ENCODE measurements around the gene URI1.

URI1 gene

DNA sequence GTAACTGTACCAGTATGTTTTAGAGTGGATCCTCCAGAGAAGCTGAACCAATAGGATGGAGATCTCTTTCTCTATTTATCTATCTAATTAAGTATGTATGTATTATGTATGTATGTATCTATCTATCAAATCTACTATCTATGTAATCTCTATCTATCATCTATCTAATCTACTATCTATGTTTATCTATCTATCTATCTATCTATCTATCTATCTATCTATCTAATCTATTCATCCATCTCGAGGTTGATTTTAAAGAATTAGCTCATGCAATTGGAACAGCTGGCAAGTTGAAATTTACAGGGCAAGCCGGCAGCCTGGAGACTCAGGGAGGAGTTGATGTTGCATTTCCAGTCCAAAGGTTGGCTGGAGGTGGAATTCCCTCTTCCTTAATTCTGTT lies 112.2 kb downstream of the URI1 start:
- TF ChIP-seq, protein P1, sequence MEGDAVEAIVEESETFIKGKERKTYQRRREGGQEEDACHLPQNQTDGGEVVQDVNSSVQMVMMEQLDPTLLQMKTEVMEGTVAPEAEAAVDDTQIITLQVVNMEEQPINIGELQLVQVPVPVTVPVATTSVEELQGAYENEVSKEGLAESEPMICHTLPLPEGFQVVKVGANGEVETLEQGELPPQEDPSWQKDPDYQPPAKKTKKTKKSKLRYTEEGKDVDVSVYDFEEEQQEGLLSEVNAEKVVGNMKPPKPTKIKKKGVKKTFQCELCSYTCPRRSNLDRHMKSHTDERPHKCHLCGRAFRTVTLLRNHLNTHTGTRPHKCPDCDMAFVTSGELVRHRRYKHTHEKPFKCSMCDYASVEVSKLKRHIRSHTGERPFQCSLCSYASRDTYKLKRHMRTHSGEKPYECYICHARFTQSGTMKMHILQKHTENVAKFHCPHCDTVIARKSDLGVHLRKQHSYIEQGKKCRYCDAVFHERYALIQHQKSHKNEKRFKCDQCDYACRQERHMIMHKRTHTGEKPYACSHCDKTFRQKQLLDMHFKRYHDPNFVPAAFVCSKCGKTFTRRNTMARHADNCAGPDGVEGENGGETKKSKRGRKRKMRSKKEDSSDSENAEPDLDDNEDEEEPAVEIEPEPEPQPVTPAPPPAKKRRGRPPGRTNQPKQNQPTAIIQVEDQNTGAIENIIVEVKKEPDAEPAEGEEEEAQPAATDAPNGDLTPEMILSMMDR (IDR thresholded peaks at IDR 0.05; ENCODE audit: borderline replicate concordance, insufficient read depth, low read depth, low read length), result no peak
- H3K4me3 ChIP-seq (ENCODE audit: low read depth, low read length), result no peak overlapping the region

- TF ChIP-seq, protein P1 (IDR thresholded peaks at IDR 0.05; ENCODE audit: borderline replicate concordance, insufficient read depth, low read depth, low read length), result no peak
- no peak overlapping the region for H3K4me3 ChIP-seq (ENCODE audit: low read depth, low read length)
Observed at GRCh38 chr19:30056580-30056979, 114.5 kb downstream of the URI1 start.

DNA sequence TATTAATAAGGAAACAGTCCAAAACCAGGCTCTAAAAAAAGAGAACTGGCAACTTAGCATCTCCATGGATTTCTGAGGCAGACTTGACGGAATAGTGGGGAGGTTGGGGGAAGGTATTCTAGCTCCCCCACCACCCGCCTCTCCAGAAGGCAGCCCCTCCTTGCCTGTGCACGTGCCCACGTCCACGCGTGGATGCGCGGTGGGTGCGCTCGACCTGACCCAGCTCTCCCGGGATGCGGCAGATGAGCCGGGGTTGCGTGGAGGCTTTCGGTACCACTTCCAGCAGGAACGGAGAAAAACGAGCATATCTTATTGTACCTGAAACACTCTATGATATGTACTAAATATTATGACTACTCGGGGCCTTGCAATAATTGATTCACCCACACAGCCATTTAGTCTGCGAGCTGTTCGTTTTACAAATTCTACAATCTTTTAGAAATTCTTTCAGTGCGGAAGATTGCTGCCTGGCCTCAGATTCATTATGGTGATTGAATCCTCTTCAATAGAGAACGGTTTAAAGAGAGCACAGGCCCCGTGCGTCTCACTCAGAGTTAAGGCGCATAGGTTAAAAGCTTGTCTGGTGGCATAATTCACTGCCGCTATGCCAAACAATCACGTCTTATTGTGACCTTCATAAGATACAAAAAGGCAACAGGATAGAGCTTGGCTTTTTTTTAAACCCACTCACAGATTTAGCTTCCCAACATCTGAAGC lies 117.9 kb downstream of the URI1 start:
- TF ChIP-seq, protein P1 (IDR thresholded peaks at IDR 0.05; ENCODE audit: borderline replicate concordance, insufficient read depth, low read depth, low read length), result no peak
- H3K4me3 ChIP-seq (ENCODE audit: low read depth, low read length), result no peak overlapping the region

DNA sequence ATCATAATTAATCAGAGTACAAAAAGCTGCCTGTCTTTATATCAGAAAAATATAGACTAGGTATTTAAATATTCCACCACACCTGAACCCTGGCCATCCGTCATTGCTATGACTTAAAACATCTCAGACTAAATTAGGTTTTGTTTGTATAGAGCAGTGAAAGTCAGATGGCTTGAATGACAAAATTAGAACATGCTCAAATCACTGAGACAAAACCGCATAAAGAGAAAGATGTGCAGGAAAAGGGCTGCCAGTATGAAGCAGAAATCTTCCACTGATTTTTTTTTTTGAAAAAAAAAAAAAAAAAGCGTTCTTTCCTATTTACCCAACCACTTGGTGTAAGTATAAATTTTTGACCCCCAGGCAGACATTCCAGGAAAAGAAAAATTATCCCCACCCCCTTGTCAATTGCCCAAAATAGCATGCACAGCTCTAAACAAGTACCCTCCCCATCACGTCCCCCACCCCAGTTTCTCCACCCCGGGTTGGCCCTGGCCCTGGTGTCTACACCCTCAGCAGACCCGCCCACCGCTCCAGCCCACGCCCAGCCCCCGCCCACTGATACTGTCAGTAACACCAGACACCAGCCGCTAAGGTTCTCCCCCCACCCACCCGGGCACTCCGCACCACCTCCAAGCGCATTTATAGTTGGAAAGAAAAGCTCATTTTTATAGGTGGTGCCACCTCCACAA lies 118.6 kb downstream of the URI1 start:
- no peak overlapping the region for H3K4me3 ChIP-seq (ENCODE audit: low read depth, low read length)
- TF ChIP-seq, protein P1 (IDR thresholded peaks at IDR 0.05; ENCODE audit: borderline replicate concordance, insufficient read depth, low read depth, low read length), result no peak

GRCh38 chr19:30061223-30062064 lies 119.4 kb downstream of the URI1 start:
- TF ChIP-seq, protein P1 (IDR thresholded peaks at IDR 0.05; ENCODE audit: borderline replicate concordance, insufficient read depth, low read depth, low read length), result no peak
- H3K4me3 ChIP-seq (ENCODE audit: low read depth, low read length), result no peak overlapping the region

GRCh38 chr19:30062065-30062906 lies 120.2 kb downstream of the URI1 start:
- no peak overlapping the region for H3K4me3 ChIP-seq (ENCODE audit: low read depth, low read length)
- TF ChIP-seq, protein P1 (IDR thresholded peaks at IDR 0.05; ENCODE audit: borderline replicate concordance, insufficient read depth, low read depth, low read length), result no peak
